GM19351 (cell line): ENCODE measurements around the gene NPPA.

Experiments
- ATAC-seq: cut with Tn5 transposase; IDR thresholded peaks from one replicate; pipeline ENCODE4 v1.9.1; 2021; ENCODE audit warnings: mild to moderate bottlenecking, moderate library complexity; ENCODE audit not compliant: unreplicated experiment

NPPA gene

DNA sequence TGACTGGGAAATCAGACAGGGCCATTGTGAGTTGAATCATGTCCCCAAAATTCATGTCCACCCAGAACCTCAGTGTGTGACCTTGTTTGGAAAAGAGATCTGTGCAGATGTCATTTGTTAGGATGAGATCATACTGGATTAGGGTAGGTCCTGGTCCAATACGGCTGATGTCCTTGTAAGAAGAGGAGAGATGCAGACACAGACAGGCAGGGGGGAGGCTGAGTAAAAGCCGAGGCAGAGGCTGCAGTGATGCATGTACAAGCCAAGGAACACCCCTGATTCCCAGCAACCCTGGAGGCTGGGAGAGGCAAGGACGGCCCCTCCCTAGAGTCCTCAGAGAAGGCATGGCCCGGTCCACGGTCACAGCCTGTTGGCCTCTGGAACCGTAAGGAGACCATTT lies 27.0 kb upstream of the NPPA start:
- no peak for ATAC-seq

DNA sequence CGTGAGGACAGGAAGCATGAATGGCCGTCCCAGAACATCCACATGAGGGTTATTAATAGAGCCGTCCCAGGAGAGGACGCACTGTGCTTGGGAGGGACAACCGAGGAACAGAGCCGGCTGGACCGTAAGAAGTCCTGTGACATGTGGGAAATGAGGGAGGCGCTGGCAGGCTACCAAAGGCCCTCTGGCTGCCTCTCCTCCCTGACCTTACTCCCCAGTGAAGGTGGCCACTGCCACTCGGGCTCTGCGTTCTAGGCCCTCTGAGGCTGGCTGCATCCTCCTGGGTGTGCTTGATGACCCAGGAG lies 26.6 kb upstream of the NPPA start:
- ATAC-seq, result no peak

DNA sequence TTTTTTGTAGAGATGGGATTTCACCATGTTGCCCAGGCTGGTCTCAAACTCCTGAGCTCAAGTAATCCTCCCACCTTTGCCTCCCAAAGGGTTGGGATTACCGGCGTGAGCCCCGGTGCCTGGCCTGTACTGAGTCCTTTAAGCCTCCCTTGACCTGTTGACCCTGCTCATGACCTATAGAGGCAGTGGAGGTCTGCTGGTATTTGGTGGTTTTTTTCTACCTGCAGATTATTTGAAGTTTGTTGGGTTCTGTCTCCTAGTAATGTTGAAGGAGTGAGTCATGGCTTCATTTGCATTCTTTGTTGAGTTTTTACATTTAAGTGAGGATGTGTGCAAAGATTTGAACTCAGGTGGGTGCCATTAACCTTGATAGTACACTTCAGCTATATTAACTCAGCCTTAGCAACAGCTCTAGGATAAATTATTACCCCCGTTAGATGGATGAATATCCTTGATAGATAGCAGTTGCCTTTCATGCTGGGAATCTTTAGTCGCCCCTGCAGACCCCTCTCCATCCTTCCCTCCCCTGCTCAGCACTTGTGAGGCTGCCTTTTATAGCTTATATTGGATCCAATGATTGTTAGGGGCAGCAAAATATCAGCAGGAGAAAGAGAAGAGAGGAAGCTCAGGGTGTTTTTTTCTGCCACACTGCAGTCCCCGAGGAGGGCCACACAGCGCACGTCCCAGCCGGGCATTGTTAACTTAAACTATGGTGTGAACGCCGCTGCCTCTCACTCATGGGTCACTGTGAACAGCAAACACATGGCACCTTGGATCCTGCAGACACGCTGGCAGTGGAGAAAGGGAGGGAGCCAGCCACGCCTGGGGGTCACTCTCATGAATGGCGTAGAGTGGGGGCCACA lies 26.0 kb upstream of the NPPA start:
- no peak for ATAC-seq

DNA sequence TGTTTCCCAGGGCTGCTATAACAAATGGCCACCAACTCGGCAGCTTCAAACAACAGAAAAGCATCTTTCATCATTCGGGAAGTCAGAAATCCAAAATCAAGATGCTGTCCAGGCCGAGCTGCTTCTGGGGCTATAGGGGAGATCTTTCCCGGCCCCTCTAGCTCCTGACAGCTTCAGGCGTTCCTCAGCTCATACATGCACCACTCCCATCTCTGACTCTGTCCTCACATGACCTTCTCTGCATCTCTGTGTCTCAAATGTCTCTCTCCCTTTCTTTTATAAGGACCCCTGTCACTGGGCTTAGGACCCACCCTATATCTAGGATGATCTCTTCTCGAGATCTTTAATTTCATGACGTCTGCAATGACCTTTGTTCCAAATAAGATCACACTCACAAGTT lies 25.0 kb upstream of the NPPA start:
- no peak for ATAC-seq

DNA sequence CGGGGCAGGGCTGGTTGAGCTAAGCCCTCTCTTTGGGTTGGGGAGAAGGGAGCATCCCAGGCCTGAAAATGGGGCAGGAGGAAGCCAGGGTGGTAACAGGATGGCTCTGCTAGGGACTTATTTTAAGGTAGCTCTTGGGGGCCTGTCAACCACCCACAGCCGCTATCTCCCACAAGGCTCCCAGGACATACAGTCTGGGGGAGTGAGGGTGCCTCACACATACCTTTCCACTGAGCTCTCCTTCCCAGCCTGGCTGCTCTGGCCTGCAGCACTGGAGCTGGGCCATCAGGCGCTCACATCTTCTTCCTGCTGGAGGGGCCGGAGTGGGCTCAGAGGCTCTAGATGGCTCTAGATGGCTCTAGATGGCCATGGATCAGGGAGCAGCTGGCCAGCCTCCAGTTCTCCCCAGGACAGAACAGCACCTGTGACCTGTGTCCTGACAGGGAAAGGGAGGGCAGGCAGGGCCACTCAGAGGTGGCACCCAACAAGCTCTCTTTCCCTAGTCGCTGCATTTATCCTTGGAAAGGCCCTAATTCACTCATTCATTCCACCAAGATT lies 22.1 kb upstream of the NPPA start:
- no peak for ATAC-seq

DNA sequence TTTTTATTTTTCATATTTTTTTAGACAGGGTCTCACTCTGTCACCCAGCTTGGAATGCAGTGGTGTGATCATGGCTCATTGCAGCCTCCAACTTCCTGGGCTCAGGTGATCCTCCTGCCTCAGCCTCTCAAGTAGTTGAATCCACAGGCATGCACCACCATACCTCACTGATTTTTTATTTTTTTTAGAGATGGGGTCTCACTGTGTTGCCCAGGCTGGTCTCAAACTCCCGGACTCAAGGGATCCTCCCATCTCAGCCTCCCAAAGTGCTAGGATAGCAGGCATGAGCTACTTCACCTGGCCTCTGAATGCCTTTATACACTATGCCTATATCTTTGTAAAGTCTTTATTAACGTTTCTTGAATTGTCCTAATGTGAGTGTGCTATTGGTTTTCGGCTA lies 21.5 kb upstream of the NPPA start:
- ATAC-seq, result no peak

DNA sequence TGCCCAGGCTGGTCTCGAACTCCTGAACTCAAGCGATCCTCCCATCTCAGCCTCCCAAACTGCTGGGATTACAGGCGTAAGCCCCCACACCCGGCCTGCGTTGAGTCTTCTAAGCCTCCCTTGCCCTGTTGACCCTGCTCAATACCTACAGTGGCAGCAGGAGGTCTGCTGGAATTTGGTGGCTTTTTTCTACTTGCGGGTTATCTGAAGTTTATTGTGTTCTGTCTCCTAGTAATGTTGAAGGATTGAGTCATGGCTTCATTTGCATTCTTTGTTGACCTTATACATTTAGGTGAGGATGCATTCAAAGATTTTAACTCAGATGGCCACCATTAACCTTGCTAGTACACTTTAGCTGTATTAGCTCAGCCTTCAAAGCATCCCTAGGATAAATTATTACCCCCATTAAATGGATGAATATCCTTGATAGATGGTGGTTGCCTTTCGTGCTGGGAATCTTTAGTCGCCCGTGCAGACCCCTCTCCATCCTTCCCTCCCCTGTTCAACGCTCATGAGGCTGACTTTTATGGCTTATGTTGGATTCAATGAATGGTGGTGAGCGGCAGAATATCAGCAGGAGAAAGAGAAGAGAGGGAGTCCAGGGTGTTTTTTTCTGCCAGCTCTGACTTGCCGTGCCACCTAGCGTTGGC lies 20.9 kb upstream of the NPPA start:
- no peak for ATAC-seq

DNA sequence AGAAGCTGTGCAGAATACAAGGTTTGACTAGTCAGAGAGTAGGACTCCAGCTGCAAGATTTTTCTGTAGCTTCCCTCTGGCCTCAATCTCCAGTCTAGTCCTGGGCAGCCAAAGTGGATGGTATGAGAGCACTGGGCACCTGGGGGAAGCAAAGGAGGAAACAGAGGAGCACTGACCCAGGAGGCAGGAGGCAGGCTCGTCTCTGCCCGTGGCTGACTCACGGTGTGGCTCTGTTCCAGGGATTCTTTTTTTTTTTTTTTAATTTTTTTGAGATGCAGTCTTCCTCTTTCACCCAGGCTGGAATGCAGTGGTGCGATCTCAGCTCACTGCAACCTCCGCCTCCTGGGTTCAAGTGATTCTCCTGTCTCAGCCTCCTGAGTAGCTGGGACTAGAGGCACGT lies 15.3 kb upstream of the NPPA start:
- no peak for ATAC-seq

DNA sequence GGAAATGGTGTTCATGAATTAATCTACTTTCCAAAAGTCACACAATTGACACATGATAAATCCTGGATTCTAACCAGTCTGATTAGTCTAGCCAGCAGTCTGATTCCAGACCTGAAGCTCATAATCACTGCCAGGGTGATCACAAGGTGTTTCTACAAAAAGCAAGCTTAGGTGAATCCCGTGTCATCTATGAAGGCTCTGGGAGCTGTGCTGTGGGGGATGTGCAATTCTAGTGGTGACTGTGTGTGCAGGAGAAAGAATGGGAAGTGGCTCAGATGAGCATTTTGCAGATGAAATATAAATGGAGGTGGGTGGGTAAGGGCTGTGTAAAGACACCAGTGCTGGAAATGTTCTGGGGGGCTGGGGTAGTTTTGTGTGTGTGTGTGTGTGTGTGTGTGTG lies 13.0 kb upstream of the NPPA start:
- ATAC-seq, result no peak

DNA sequence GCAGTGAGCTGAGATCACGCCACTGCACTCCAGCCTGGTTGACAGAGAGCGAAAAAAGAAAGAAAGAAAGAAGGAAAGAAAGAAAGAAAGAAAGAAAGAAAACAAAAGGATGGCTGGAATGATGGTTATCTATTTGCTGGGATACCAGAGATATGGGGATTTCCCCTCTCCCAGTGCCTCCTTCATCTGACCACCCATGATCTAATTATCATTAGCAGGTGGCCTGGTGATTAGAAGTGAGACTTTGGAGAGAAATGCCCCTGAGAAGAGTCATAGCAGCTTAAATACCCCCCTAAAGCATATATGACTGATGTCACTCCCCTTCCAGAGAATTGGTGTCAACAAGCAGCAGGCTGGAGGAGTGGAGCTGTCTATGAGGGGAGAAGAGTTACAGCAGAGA lies 12.5 kb upstream of the NPPA start:
- no peak for ATAC-seq

DNA sequence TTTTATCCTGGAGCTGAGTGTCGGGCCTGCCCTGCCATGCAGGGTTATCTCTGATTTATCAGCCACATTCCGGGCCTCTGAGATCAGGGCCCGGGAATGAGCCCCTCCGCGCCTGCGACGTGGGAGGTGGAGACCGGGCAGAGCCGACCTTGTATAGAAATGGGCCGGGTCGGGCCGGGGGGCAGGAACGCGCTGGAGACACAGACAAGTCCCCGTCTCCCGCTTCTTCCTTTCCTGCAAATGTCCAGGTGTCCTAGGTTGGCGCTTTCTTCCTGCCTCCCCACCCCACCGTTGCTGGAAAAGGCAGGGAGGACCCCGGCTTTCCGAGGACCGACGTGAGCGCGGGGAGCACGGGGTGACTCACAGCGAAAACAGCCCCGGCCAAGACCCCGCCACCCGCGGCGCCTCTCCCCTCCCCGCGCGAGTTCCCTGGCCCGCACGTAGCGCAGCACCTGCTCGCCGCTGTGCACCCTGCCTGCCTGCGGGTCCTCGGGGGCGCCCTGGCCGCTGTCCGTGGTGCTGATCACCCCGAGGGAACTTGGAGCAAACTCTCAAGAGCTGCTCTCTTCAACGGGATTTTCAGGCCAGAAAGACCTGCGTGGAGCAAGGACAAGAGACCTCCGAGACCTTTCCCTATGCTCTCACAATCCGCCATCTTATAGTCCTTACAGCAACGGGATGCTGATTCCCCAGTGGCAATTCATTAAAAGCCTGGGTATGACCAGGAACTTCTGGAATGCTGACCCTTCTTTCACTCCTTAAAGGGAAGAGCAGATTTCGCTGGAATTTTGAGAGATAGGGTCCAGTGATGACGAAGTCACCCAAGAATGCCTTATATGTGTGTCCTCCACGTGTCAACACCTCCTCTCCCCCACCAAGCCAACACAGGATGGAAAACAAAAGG lies 11.6 kb upstream of the NPPA start:
- no peak for ATAC-seq

DNA sequence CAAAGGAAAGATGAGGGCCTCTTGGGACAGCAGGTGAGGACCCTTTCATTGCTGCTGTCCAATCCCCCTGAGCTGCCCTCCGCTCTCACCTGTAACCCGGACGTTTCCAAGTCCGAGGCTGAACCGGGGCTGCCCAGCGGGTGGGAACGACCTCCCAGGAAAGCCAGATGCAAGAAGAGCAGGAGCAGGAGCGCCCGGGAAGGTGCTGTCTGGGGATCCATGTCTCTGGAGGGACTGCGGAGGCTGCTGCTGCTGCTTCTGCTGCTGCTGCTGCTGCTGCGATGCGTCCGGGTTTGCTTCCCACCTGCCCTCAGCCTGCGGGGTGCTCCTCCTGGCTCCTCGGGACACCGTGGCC lies 11.0 kb upstream of the NPPA start, which contains the start of gene NPPB:
Gene NPPB, minus strand, starts transcription at position 333 of the 355 bp plus-strand sequence. Its CDS starts 112 bp downstream, at position 221.
- ATAC-seq, result no peak

DNA sequence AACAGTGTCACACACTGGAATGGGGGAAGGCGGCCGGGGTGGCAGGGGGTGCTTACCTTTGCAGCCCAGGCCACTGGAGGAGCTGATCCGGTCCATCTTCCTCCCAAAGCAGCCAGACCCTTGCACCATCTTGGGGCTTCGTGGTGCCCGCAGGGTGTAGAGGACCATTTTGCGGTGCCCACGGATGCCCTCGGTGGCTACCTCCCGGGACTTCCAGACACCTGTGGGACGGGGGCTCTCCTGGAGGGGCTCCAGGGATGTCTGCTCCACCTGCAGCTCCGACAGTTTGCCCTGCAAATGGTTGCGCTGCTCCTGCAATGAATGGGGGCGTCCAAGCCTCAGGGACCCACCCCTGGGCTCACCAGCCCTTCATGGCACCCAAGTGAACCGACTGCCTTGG lies 10.6 kb upstream of the NPPA start:
- no peak for ATAC-seq

DNA sequence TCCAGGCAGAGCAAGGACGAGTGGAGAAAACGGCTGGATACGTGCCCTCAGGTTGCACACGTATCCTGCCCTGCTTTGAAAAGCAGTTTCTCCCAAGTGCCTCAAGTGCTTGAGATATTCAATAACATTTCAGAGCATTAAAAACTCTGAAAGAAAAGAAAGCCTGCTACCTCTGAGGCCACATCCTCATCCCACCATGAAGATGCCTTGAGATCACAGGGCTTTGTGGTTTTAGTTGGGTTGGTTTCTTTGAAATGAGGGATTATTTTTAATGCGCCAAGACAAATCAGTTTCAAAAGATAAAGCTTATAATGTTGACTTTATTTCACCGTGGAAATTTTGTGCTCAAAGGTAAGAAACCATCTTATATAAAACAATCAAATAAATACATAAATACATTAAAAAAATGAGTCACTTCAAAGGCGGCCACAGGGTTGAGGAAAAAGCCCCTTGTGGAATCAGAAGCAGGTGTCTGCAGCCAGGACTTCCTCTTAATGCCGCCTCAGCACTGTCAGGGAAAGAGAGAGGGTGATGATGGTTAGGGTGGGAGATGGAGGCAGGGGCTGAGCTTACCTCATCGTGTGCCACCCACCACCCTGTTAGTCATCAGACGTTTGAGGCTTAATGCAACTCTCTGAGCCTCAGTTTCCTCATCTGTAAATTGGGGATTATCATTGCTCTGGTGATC lies 9.7 kb upstream of the NPPA start:
- no peak for ATAC-seq

DNA sequence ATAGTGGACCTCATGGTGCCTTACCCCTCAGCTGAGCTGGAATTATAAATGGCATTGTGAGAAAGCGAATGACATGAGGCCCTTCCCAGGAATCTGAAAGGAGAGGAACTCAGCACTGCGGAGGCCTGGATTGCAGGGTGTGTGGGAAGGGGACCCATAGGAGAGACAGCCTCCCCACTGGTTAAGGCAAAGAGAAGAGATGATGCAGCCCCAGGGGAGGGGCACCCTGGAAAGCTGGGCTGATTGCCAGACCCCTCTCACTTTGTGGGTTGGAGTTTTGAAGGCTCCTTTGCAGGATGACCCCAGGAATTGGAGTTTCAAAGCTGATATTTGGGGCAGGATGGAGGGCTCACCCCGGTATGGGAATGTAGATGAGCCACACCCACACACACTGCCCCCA lies 9.1 kb upstream of the NPPA start:
- no peak for ATAC-seq

DNA sequence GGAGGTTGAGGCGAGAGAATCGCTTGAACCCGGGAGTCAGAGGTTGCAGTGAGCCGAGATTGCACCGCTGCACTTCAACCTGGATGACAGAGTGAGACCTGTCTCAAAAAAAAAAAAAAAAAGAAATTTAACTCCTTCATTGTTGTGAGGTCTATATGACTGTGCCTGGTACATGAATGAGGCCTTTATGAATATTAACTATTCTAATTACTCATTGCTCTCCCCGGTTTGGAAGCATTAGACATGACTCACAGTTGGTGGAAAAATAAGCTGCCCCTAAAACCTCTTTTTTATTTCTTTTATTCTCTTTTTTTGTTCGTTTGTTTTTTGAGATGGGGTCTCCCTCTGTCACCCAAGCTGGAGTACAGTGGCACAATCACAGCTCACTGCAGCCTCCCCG lies 7.8 kb upstream of the NPPA start:
- no peak for ATAC-seq

DNA sequence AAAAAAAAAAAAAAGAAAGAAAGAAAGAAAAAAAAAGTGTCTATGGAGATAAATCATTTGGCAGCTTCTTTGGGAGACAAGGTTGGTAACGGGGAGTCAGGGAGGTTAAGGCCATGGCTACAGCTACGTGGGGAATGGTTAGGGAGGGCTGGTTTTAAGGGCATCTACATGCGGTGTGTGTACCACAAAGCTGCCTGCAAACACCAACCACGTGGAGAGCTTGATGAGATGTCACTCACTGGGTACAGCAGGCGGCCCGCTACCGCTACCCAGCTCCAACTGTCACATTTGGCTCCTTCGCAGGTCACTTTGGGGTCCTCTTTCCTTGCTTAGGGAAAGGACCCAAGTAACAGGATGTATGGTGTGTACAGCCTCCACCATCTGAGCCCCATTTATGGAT lies 6.9 kb upstream of the NPPA start:
- no peak for ATAC-seq

DNA sequence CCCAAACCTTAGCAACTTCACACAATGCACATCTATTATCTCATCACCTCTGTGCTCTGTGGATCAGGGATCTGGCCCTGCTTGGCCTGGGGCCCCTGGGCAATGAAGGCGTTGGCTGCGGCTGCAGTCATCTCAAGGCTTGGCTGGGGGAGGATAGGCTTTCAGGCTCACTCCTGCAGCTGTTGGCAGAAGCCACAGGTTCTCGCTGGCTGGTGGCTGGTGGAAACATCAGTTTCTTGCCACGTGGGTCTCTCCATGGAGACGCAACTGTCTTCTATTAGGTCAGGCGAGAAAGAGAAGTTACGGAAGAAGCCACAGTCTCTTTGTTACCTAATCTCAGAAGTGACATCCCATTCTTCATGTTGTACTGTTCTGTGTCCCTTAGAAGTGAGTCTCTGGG lies 3.6 kb upstream of the NPPA start:
- no peak for ATAC-seq

DNA sequence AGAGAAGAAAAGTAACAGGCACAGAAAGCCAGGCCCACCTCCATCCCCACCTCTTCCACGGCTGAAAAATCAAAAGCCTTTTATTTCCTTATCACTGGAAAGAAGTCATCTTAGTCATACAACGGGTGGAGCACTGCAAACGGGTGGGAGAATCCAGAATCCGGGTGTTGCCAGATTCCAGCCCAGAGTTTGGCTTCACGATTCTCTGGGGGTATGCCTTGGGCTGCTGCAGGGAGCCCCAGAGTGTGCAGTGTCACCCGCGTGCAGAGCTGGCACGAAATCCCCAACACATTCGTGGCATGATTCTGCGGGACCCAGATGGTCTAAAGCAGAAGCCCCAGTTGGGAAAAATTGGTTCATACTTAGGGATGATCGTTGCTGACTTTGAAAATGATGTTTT lies 2.6 kb upstream of the NPPA start:
- no peak for ATAC-seq

DNA sequence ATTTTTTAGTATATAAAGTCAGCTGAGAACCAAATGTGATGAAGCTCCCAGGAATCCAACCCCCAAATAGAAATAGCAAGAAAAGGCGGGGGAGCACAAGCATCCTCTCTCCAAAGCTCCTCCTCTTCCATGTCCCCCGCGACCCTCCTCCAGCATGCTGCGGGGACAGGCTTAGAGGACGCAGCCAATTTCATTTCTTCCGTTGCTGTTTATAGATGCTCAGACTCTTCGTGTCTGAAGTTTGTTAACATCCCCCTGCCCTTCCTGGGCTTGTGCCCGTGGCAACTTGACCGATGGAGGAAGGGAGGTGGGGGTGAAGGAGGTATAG lies 754 bp upstream of the NPPA start:
- no peak for ATAC-seq
